HEK293 (cell line): ENCODE measurements around the gene NAALAD2.
"Not testable (repeated sequence)": the region's sequence is repeated elsewhere in the genome, so short reads cannot be mapped to it uniquely, and the experiment has no call there.

ENCODE experiments used
- CTCF ChIA-PET: fragments of 350-600 bp; formaldehyde crosslinking; extraction: SDS; loops from one replicate; lab custom pipeline; 2021; ENCODE audit warnings: antibody characterized with exemption; lab: Yijun Ruan, JAX
- POLR2A ChIA-PET: fragments of 300-600 bp; formaldehyde crosslinking; extraction: SDS; loops from one replicate; lab custom pipeline; 2020; ENCODE audit warnings: antibody characterized with exemption, inconsistent platforms; lab: Yijun Ruan, JAX
- H3K27ac ChIP-seq: fragments of 200-500 bp; sonication (Bioruptor generic); 2 replicates; pipeline ENCODE4 v1.5.1; 2014; ENCODE audit warnings: low read depth, low read length, control low read depth, inconsistent platforms; ENCODE audit errors: extremely low read depth
- H3K36me3 ChIP-seq, 2 experiments: fragments of 200-500 bp in 1 of 2; sonication (Bioruptor generic) in 1 of 2; 1 replicate in 1 of 2; 2 replicates in 1 of 2; pipeline ENCODE4 v1.5.1; 2014 to 2017; ENCODE audit warnings: inconsistent platforms in 2 of 2, low read length in 2 of 2; ENCODE audit not compliant: control insufficient read depth in 2 of 2, insufficient read depth in 1 of 2
- H3K4me1 ChIP-seq: fragments of 200-500 bp; sonication (Bioruptor generic); 2 replicates; pipeline ENCODE4 v1.5.1; 2014; ENCODE audit warnings: mild to moderate bottlenecking, low read length, inconsistent platforms; ENCODE audit not compliant: control insufficient read depth, insufficient read depth
- H3K4me3 ChIP-seq: 2 replicates; pipeline ENCODE4 v1.5.1; 2011; ENCODE audit warnings: low read depth, mild to moderate bottlenecking, control low read depth, low read length, moderate library complexity
- H3K9me3 ChIP-seq: fragments of 200-500 bp; sonication (Bioruptor generic); 2 replicates; pipeline ENCODE4 v1.5.1; 2014; ENCODE audit warnings: low read depth, low read length, inconsistent platforms; ENCODE audit not compliant: control insufficient read depth, insufficient read depth
- GLI2 ChIP-seq: fragments of 450-650 bp; formaldehyde crosslinking; IDR thresholded peaks from 2 replicates; pipeline ENCODE4; 2017; ENCODE audit warnings: missing biosample characterization, missing genetic modification characterization, low read depth, borderline replicate concordance
- GLIS2 ChIP-seq: fragments of 450-650 bp; formaldehyde crosslinking; IDR thresholded peaks from 2 replicates; pipeline ENCODE4 v1.5.1; 2016; ENCODE audit warnings: missing biosample characterization, missing genetic modification characterization
- HOXD13 ChIP-seq: sonication (generic); formaldehyde crosslinking; IDR thresholded peaks from 2 replicates; pipeline ENCODE4 v1.8.0; 2022; ENCODE audit warnings: missing genetic modification reagents, borderline replicate concordance
- IKZF3 ChIP-seq: fragments of 450-650 bp; IDR thresholded peaks from 2 replicates; pipeline ENCODE4 v1.5.0; 2018; ENCODE audit warnings: missing biosample characterization, mild to moderate bottlenecking, missing genetic modification characterization, moderate library complexity
- KLF8 ChIP-seq: fragments of 450-650 bp; formaldehyde crosslinking; IDR thresholded peaks from 2 replicates; pipeline ENCODE4 v1.5.1; 2016; ENCODE audit warnings: missing biosample characterization, missing genetic modification characterization
- PRDM6 ChIP-seq: fragments of 450-650 bp; formaldehyde crosslinking; IDR thresholded peaks from 2 replicates; pipeline ENCODE4 v1.5.1; 2017; ENCODE audit warnings: missing biosample characterization, missing genetic modification characterization
- ZBTB20 ChIP-seq: fragments of 450-650 bp; formaldehyde crosslinking; IDR thresholded peaks from 2 replicates; pipeline ENCODE4 v1.5.1; 2016; ENCODE audit warnings: missing biosample characterization, missing genetic modification characterization
- ZNF146 ChIP-seq: fragments of 450-650 bp; formaldehyde crosslinking; IDR thresholded peaks from 2 replicates; pipeline ENCODE4 v1.5.1; 2016; ENCODE audit warnings: missing biosample characterization, missing genetic modification characterization
- ZNF16 ChIP-seq: fragments of 450-650 bp; formaldehyde crosslinking; IDR thresholded peaks from 2 replicates; pipeline ENCODE4 v1.5.1; 2016; ENCODE audit warnings: low read depth, missing biosample characterization, missing genetic modification characterization
- ZNF174 ChIP-seq: fragments of 450-650 bp; formaldehyde crosslinking; IDR thresholded peaks from 2 replicates; pipeline ENCODE4 v1.5.0; 2017; ENCODE audit warnings: missing biosample characterization, mild to moderate bottlenecking, missing genetic modification characterization
- ZNF248 ChIP-seq: fragments of 450-650 bp; formaldehyde crosslinking; IDR thresholded peaks from 2 replicates; pipeline ENCODE4 v1.5.1; 2017; ENCODE audit warnings: missing biosample characterization, missing genetic modification characterization
- ZNF26 ChIP-seq: fragments of 450-650 bp; formaldehyde crosslinking; IDR thresholded peaks from 2 replicates; pipeline ENCODE4 v1.5.1; 2016; ENCODE audit warnings: missing biosample characterization, missing genetic modification characterization
- ZNF292 ChIP-seq: fragments of 450-650 bp; formaldehyde crosslinking; IDR thresholded peaks from 2 replicates; pipeline ENCODE4 v1.5.1; 2016; ENCODE audit warnings: low read depth, missing biosample characterization, missing genetic modification characterization, borderline replicate concordance
- ZNF324 ChIP-seq: fragments of 450-650 bp; formaldehyde crosslinking; IDR thresholded peaks from 2 replicates; pipeline ENCODE4 v1.5.1; 2016; ENCODE audit warnings: missing biosample characterization, missing genetic modification characterization
- ZNF394 ChIP-seq: fragments of 450-650 bp; formaldehyde crosslinking; IDR thresholded peaks from 2 replicates; pipeline ENCODE4 v1.5.1; 2016; ENCODE audit warnings: missing biosample characterization, missing genetic modification characterization, mild to moderate bottlenecking, moderate library complexity, borderline replicate concordance
- ZNF404 ChIP-seq: fragments of 450-650 bp; formaldehyde crosslinking; IDR thresholded peaks from 2 replicates; pipeline ENCODE4 v1.5.1; 2017; ENCODE audit warnings: missing biosample characterization, missing genetic modification characterization
- ZNF514 ChIP-seq: fragments of 450-650 bp; formaldehyde crosslinking; IDR thresholded peaks from 2 replicates; pipeline ENCODE4 v1.5.1; 2016; ENCODE audit warnings: missing biosample characterization, missing genetic modification characterization
- ZNF585B ChIP-seq: fragments of 450-650 bp; formaldehyde crosslinking; IDR thresholded peaks from 2 replicates; pipeline ENCODE4 v1.5.1; 2016; ENCODE audit warnings: missing biosample characterization, missing genetic modification characterization
- ZNF677 ChIP-seq: fragments of 450-650 bp; IDR thresholded peaks from 2 replicates; pipeline ENCODE4 v1.5.0; 2018; ENCODE audit warnings: missing biosample characterization, mild to moderate bottlenecking, missing genetic modification characterization, moderate library complexity
- ZSCAN16 ChIP-seq: fragments of 450-650 bp; formaldehyde crosslinking; IDR thresholded peaks from 2 replicates; pipeline ENCODE4 v1.5.1; 2016; ENCODE audit warnings: missing biosample characterization, missing genetic modification characterization
- TF ChIP-seq, protein P1 (sequence below): fragments of 450-650 bp; formaldehyde crosslinking; IDR thresholded peaks from 2 replicates; pipeline ENCODE4 v1.5.1; 2016; ENCODE audit warnings: missing biosample characterization, missing genetic modification characterization
- TF ChIP-seq, protein P2 (sequence below): fragments of 450-650 bp; formaldehyde crosslinking; IDR thresholded peaks from 2 replicates; pipeline ENCODE4 v1.5.1; 2016; ENCODE audit warnings: missing biosample characterization, missing genetic modification characterization
- TF ChIP-seq, protein P3 (sequence below): fragments of 450-650 bp; formaldehyde crosslinking; IDR thresholded peaks from 2 replicates; pipeline ENCODE4 v1.5.1; 2016; ENCODE audit warnings: missing biosample characterization, missing genetic modification characterization

The NAALAD2 gene

GRCh38 chr11:90134478-90135003 lies at the start of gene NAALAD2 (continued):
- TF ChIP-seq ZNF26 (no peak), ZNF324 (no peak), ZNF404 (tag by site-specific recombination) (no peak), HOXD13 (CRISPR knock-in tag) (no peak), ZNF394 (no peak), ZNF16 (tag by site-specific recombination) (no peak), IKZF3 (no peak), ZNF677 (tag by site-specific recombination) (no peak), ZSCAN16 (tag by site-specific recombination) (peak; percentile 35; the same call in 1 of the 2 replicates), PRDM6 (tag by site-specific recombination) (no peak), GLIS2 (tag by site-specific recombination) (peak; percentile 75; the same call in 1 of the 2 replicates), GLI2 (tag by site-specific recombination) (no peak), ZNF514 (tag by site-specific recombination) (no peak), ZBTB20 (tag by site-specific recombination) (peak; percentile 50; the same call in 1 of the 2 replicates), ZNF146 (tag by site-specific recombination) (no peak), KLF8 (tag by site-specific recombination) (no peak), ZNF174 (tag by site-specific recombination) (no peak), ZNF585B (tag by site-specific recombination) (no peak), ZNF248 (no peak), ZNF292 (tag by site-specific recombination) (no peak)
- TF ChIP-seq, protein P1, sequence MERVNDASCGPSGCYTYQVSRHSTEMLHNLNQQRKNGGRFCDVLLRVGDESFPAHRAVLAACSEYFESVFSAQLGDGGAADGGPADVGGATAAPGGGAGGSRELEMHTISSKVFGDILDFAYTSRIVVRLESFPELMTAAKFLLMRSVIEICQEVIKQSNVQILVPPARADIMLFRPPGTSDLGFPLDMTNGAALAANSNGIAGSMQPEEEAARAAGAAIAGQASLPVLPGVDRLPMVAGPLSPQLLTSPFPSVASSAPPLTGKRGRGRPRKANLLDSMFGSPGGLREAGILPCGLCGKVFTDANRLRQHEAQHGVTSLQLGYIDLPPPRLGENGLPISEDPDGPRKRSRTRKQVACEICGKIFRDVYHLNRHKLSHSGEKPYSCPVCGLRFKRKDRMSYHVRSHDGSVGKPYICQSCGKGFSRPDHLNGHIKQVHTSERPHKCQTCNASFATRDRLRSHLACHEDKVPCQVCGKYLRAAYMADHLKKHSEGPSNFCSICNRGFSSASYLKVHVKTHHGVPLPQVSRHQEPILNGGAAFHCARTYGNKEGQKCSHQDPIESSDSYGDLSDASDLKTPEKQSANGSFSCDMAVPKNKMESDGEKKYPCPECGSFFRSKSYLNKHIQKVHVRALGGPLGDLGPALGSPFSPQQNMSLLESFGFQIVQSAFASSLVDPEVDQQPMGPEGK (tag by site-specific recombination), result 0 out of 2 replicates have a peak, but pooled peaks have one; percentile 31
- TF ChIP-seq, protein P2, sequence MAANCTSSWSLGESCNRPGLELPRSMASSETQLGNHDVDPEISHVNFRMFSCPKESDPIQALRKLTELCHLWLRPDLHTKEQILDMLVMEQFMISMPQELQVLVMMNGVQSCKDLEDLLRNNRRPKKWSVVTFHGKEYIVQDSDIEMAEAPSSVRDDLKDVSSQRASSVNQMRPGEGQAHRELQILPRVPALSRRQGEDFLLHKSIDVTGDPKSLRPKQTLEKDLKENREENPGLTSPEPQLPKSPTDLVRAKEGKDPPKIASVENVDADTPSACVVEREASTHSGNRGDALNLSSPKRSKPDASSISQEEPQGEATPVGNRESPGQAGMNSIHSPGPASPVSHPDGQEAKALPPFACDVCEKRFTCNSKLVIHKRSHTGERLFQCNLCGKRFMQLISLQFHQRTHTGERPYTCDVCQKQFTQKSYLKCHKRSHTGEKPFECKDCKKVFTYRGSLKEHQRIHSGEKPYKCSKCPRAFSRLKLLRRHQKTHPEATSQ, result no peak
- TF ChIP-seq, protein P3, sequence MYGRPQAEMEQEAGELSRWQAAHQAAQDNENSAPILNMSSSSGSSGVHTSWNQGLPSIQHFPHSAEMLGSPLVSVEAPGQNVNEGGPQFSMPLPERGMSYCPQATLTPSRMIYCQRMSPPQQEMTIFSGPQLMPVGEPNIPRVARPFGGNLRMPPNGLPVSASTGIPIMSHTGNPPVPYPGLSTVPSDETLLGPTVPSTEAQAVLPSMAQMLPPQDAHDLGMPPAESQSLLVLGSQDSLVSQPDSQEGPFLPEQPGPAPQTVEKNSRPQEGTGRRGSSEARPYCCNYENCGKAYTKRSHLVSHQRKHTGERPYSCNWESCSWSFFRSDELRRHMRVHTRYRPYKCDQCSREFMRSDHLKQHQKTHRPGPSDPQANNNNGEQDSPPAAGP (tag by site-specific recombination), result no peak

DNA sequence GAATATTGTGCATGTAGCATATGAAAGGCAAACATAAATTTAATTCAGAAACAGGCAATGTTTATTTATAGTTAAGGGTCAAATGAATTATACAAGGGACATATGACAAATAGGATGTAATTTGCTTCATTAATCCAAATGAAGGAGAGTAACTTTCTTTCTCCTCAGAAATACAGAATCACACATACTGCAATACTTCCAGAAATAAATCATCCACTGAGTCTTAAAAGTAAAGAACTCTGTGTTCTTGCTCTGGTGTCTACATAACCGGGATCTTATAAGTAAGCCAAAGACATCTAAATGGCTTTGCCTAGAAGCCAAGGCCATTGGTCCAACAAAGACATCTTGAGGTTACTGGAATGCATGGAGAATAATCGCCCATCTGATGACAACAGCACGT lies 48.8 kb upstream of the NAALAD2 start, which contains the start of gene UBTFL1:
Gene UBTFL1, plus strand, starts transcription at position 301 of the 400 bp plus-strand sequence. Its CDS starts 0 bp downstream, at position 301.
- H3K4me3 ChIP-seq, H3K4me1 ChIP-seq, H3K27ac ChIP-seq, H3K9me3 ChIP-seq, H3K36me3 ChIP-seq, POLR2A ChIA-PET, CTCF ChIA-PET: not testable (repeated sequence)

DNA sequence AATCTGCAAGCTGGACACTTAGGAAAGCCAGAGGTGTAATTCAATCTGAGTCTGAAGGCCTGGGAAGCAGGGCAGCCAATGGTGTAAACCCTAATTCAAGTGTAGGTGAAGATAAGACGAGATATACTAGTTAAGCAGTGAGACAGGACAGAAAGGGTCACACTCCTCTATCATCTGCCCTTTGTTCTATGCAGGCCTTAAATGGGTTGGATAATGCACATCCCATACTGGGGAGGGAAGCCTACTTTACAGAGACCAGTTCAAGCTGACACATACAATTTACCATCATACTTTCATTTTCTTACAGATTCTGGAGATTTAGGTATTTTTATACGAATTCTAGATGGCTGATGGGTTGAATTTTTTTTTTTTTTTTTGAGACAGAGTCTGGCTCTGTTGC lies 45.7 kb upstream of the NAALAD2 start:
- CTCF ChIA-PET, POLR2A ChIA-PET, H3K27ac ChIP-seq, H3K9me3 ChIP-seq, H3K36me3 ChIP-seq, H3K4me3 ChIP-seq, H3K4me1 ChIP-seq: not testable (repeated sequence)

- H3K4me3 ChIP-seq, H3K9me3 ChIP-seq, CTCF ChIA-PET, H3K27ac ChIP-seq, H3K36me3 ChIP-seq, H3K4me1 ChIP-seq, POLR2A ChIA-PET: not testable (repeated sequence)
These were observed 39.1 kb upstream of the NAALAD2 start for GRCh38 chr11:90095230-90095924.
